AG04450 (cell line): ENCODE measurements around the gene TMEM181. TPM values are rescaled to one million over a fixed set of nuclear protein-coding genes. Genes with fewer than 3 reads are reported as not detected.
A peak's percentile ranks its signal among the peaks of the same experiment; 100 is the strongest.
"Not testable (repeated sequence)": the region's sequence is repeated elsewhere in the genome, so short reads cannot be mapped to it uniquely, and the experiment has no call there.

Experiments used
- CTCF ChIA-PET: fragments of 300-600, 350-600 bp; formaldehyde crosslinking; extraction: SDS; loops from one replicate; lab custom pipeline; 2022; ENCODE audit warnings: antibody characterized with exemption, inconsistent platforms; lab: Charles Lee
- POLR2A ChIA-PET: fragments of 350-600 bp; formaldehyde crosslinking; extraction: SDS; loops from one replicate; lab custom pipeline; 2021; ENCODE audit warnings: antibody characterized with exemption, inconsistent platforms; lab: Yijun Ruan, JAX
- DNase-seq: peaks from one replicate; pipeline ENCODE4 v3.0.0-alpha.2; 2011; ENCODE audit warnings: low read depth, low spot score
- H3K27ac ChIP-seq: one replicate; pipeline ENCODE4 v1.5.1; 2012; ENCODE audit warnings: low read depth, low read length, control low read depth
- H3K27me3 ChIP-seq: one replicate; pipeline ENCODE4 v1.6.0; 2012; ENCODE audit warnings: low read length; ENCODE audit not compliant: control insufficient read depth, insufficient read depth
- H3K4me3 ChIP-seq: 2 replicates; pipeline ENCODE4 v1.5.1; 2011; ENCODE audit warnings: mild to moderate bottlenecking, low read depth, low read length, control low read depth
- H3K9me3 ChIP-seq: 2 replicates; pipeline ENCODE4 v1.5.1; 2012; ENCODE audit warnings: low read length; ENCODE audit not compliant: control insufficient read depth, insufficient read depth
- CTCF ChIP-seq: IDR thresholded peaks from 2 replicates; pipeline ENCODE4 v1.5.1; 2011; ENCODE audit warnings: low read depth, low read length, control low read depth, inconsistent platforms
- polyA plus RNA-seq: library from polyadenylated mRNA; depleted of rRNA; stranded (reverse); fragments of >200 nt; gene quantifications from 2 replicates; pipeline ENCODE4 v1.2.3, GENCODE V29; 2011

The TMEM181 gene
- polyA plus RNA-seq, 1 experiment, result 44.1 TPM

GRCh38 chr6:158666628-158667359 lies 106.9 kb downstream of the TMEM181 start:
- DNase-seq, result no peak
- Histone ChIP-seq H3K9me3 (no peaks in the 10 kb centered on the region; the same call in 1 of the 2 replicates), H3K4me3 (no peak overlapping the region), H3K27me3 (peaks cover 2% of the 10 kb centered on the region), H3K27ac (peak overlapping the region; percentile 11)
- POLR2A ChIA-PET, result no interaction called here
- CTCF ChIA-PET, result interaction anchor here (1.2 kb wide), 1 partner anchor 25 kb away, joined by 4 read pairs; no protein-coding TSS in a partner anchor
- TF ChIP-seq CTCF, result no peak

DNA sequence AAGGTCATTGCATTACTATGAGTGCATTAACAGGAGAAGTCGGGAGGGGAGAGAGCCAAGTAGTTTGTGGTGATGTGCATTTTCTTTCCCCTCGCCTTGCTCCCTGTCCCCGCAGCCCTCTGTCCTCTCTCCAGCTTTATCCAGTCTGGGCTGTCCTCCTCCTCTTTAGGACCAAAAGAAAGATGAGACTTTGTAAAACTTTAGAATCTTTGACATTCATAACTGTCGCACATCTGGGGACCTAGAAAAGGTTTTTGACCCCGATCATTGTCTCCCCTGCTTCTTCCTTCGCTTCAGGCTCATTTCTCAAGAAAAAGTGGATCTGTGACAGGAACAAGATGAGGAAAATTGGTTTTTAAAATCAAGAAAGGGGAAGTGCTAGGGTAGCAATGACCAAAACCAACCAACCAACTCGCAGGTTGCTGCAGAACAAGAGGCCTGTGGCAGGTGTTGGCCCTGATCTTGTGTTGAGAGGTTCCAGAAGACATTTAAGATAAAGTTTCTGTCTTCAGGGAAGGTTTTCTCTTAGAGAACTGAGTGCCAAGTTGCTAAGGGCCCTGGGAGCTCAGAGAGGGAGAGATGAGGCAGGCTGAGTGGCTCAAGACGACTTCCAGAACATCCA lies 107.6 kb downstream of the TMEM181 start:
- peak overlapping the region; percentile 11 for H3K27ac ChIP-seq
- H3K27me3 ChIP-seq, result peaks cover 2% of the 10 kb centered on the region
- POLR2A ChIA-PET, result no interaction called here
- CTCF ChIA-PET, result interaction anchor here (1.2 kb wide), 1 partner anchor 24 kb away, joined by 4 read pairs; no protein-coding TSS in a partner anchor
- no peak for TF ChIP-seq CTCF
- no peak for DNase-seq
- no peaks in the 10 kb centered on the region; the same call in 1 of the 2 replicates for H3K9me3 ChIP-seq
- no peak overlapping the region for H3K4me3 ChIP-seq

- Histone ChIP-seq H3K4me3 (no peak overlapping the region), H3K27ac (no peak overlapping the region), H3K9me3 (no peaks in the 10 kb centered on the region), H3K27me3 (peaks cover 2% of the 10 kb centered on the region)
- CTCF ChIA-PET, result interaction anchor here (1.1 to 1.2 kb wide), 2 partner anchors 8 to 23 kb away, joined by 4 read pairs; no protein-coding TSS in a partner anchor
- no peak for TF ChIP-seq CTCF
- no peak for DNase-seq
- POLR2A ChIA-PET, result no interaction called here
Observed at GRCh38 chr6:158668707-158669103, 108.8 kb downstream of the TMEM181 start.

GRCh38 chr6:158669145-158670035 lies 109.5 kb downstream of the TMEM181 start:
- CTCF ChIA-PET, result interaction anchor here (1.1 to 1.2 kb wide), 2 partner anchors 9 to 22 kb away, joined by 4 read pairs; no protein-coding TSS in a partner anchor
- Histone ChIP-seq H3K9me3 (no peaks in the 10 kb centered on the region), H3K27ac (no peak overlapping the region), H3K27me3 (peaks cover 2% of the 10 kb centered on the region), H3K4me3 (no peak overlapping the region)
- no peak for DNase-seq
- TF ChIP-seq CTCF, result no peak
- POLR2A ChIA-PET, result no interaction called here

- POLR2A ChIA-PET, result interaction anchor here (0.7 kb wide), 1 partner anchor 28 kb away, joined by 3 read pairs; no protein-coding TSS in a partner anchor
- CTCF ChIA-PET, result interaction anchor here (1.4 to 2.6 kb wide), 2 partner anchors 12 to 32 kb away, joined by 3 to 8 read pairs; no protein-coding TSS in a partner anchor
- not testable (repeated sequence) for H3K27ac ChIP-seq, H3K4me3 ChIP-seq, DNase-seq, H3K9me3 ChIP-seq, H3K27me3 ChIP-seq
Observed at GRCh38 chr6:158672119-158672518, 112.2 kb downstream of the TMEM181 start.
